GM21737 (cell line): ENCODE data around the gene WASF2.

Experiments
- ATAC-seq: cut with Tn5 transposase; IDR thresholded peaks from one replicate; pipeline ENCODE4 v1.9.1; 2021; ENCODE audit warnings: mild to moderate bottlenecking, moderate library complexity; ENCODE audit not compliant: unreplicated experiment

The WASF2 gene

DNA sequence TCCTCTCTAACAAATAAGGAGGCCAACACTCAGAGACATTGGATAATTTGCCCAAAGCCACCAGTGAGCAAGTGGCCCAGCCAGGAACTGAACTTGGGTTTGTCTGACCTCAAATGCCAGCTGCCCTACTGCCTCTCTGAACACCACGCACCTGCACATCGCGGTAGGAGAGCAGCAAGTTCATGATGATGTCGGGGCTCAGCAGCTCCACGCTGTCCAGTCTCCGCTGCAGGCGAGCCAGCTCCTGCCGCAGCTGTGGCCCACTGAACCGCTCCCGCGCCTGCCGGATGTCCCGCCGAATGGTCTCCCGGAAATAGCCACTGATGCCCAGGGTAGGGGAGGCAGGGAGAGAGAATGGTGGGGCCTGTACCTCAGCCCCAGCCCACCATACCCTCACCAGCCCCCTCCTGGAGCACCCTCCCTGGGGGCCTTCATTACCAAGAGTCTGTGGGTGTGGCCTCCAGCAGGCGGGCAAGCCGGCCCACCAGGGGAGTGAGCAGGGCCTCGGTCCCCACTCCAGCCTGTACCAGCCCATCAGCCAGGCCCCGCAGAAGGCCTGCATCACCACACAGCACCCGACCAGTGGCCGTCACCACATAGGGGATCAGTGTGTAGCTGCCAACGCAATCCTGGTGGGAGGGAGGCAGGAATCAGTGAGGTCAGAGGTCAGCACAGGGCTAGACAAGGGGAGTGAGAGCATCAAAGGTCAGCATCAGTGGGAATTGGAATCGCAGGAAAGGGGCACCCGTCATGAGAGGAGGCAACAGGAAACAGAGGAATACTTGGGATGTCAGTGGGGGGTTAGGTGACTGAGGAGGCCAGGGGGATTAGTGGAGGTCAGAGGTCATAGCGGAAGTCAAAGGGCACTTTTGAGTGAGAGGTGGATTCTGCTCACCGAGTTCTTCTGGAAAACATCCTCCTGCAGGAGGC lies 125.9 kb downstream of the WASF2 start:
- no peak for ATAC-seq

DNA sequence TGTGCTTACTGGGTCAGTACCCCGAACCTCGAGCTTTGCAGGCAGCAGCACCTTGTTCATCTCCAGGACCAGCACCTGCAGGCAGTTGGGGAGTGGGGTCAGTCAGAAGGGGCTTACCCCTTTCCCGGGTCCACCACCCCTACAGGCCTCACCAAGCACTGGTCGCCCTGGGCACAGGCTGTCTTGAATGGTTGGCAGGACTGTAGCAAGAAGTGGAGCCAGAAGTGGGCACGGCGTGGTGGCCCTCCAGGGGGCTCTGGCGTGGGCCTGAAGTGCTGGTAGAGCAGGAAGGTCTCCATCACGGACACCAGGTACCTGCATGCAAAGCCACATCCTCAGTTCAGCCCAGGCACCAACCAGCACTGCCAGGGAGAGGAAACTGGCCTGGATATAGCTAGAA lies 128.4 kb downstream of the WASF2 start:
- ATAC-seq, result no peak

DNA sequence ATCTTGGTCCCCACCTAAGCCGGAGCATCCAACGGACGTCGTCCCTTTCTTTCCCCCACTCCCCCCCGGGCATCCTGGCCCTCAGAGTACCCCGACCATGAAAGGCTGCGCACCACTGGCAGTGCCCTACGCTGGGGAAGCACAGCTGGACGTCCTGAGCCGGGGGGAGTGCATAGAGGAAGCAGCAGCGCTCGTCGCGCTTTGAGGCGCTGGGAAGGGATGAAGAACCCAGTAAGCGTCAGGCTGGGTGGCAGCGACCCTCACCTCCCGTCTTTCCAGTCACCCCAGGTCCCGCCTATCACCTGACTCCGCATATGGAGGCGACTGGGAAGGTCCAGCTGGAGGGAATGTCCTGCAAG lies 128.9 kb downstream of the WASF2 start:
- ATAC-seq, result no peak

DNA sequence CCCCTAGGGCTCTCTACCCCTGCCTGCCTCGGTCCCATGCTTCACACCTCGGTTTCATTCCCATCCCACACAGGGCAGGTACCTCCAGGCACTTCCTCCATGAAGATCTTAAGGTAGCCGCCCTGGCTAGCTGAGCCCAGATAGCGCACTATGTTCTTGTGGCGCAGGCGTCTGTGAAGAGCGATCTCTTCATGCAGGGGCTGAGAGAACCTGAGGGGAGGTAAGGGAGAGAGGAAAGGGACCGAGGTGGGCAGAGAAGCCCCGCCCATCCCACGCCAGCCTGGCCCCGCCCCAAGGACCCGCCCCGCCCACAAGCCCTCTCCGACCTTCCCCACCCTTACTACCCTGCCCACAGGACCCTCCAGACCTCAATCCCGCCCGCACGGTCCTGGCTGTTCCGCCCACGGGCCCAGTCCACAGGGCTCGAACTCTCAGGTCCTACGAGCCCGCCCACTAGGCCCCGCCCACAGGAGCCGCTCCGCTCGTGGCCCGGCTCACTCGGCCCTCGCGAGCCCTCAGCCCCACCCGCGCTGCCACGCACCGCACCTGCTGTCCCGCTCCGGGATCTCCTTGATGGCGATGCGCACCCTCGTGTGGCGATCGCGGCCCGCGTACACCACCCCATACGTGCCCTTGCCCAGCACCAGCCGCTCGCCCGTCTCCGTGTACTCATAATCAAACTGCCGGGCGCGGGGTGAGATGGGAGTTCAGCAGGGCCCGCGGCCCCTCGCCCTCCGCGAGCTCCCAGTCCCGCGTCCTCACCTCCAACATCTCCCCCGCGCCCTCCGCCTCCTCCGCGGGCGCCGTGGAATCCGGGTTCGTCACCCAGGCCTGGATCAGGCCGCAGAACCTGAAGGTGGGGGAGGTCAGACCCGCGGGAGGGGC lies 129.6 kb downstream of the WASF2 start:
- ATAC-seq, result no peak

DNA sequence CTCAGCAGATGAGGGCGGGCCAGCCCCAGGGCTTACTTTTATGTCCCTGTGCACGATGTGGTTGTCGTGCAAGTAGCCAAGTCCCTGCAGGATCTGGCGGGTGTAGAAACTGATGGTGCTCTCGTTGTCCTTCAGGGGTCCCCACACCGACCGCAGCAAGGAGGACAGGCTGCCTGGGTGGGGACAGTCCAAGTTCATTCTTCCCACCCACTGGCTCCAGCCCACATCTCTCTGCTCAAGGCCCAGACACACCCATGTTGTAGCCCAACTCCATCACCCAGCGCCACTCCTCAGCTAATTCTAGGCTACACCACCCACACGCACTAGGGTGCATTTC lies 130.2 kb downstream of the WASF2 start:
- no peak for ATAC-seq

DNA sequence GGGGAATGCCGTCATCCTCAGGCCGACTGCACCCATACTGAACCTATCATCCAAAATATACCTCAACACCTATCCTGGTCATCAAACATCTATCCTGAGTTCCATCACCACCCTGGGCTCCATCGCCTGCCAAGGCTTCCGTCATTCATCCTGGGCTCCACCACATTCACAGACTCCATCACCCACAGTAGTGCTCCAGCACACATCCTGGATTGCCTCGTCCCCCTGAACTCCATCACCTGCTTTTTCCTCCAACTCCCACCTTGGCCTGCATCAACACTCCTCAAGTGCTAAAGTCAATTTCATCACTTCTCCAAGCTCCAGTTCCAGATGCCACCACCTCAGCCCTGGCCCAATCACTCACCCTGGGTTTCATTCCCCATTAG lies 131.0 kb downstream of the WASF2 start:
- no peak for ATAC-seq

DNA sequence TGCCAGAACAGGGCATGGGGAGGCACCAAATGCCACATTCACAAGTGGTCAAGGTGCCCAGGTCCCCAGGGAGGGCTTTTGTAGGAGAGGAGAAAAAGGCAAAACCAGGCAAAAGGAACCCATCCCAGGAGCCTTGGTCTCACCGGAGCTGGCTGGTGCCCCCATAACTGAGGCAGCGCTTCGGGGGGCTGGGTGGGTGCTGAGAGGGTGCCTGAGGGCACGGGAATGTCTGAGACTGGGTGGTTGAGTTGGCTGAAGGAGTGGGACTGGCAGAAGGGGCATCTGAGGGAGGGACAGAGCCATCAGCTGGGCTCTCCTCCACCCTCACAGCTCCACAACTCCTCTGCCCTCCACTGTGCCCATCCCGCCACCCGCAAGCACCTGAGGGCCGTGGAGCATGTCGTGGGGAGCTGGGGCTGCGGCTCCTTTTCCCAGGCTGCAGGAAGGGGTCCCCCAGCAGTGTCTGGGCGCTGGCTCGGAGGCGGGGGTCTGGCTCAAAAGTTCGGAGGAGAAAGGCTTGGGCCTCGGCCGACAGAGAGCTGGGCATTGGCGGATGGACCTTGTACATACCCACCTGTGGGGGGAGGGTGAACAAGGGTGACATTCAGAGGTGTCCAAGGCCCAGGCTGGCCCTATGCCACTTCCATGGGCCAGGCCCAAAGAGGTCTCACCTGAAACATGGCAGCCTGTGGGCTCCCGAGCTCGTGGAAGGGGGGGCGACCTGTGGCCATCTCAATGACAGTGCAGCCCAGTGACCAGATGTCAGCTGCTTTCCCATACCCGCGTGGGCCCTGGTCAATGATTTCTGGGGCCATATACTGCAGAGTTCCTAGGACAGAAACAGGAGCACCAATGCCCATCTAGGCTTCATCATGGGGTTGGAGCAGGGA lies 131.7 kb downstream of the WASF2 start:
- no peak for ATAC-seq

DNA sequence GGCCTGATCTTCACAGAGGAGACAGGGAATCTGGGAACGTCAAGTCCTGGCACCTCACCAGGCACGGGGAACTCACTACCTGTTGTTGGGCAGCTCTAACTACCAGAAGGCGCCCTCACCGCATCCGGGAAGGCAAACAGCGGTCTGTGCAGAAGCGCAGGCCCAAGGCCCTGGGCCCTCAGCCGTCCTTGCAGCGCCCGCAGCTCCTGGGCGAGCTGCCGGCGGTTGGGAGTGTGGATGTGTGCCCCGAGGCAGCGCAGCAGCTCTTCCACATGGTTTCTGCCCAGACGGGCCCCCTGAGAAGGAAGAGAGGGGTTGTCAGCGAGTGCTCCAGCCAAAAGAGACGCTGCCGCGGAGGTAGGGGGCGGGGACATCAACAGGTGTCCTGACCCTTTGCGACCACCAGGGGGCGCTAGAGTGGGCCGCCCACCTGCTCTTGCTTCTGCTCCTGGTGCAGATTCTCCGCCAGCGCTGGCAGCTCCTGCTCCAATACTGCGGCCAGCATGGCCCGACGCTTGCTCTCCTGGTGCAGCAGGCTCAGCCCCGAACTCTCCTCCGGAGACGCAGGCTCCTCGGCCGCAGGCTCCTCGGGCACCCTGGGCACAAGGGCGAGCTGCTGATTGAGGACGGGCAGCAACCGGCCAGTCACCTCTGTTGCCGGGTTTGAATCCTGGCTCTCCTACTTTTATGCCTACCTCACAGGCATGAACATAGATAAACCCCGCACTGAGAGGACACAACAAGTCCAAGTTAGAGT lies 132.5 kb downstream of the WASF2 start:
- no peak for ATAC-seq

DNA sequence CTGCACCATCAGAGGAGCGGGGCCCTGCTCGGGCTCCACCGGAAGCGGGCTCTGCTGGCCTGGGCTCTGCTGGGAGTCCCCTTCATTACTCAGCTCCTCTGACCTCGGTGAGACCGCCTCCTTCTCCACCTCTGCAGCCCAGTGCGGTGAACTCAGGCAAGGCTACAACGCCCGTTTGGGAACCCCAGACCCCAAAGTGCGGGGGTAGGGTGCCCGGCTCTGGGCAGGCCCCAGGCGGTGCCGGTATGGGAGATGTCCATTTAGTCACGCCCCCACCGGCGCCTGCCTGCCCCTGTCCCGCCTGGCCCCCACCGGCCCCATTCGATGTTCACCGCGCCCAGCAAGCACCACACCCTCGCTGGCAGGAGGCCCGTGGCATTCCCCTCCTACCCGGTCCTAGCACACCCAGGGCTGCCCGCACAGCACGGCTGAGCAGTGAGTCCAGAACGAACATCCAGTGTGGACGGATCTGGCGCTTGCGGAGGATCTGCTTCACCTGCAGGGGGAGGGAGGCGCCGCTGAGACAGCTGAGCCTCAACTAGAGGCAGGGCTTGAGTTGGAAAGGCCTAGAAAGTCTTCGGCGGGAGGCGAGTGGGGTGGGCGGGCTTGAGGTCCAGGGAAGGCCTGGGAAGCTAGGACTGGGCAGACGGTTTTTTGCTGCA lies 133.2 kb downstream of the WASF2 start:
- ATAC-seq, result no peak

DNA sequence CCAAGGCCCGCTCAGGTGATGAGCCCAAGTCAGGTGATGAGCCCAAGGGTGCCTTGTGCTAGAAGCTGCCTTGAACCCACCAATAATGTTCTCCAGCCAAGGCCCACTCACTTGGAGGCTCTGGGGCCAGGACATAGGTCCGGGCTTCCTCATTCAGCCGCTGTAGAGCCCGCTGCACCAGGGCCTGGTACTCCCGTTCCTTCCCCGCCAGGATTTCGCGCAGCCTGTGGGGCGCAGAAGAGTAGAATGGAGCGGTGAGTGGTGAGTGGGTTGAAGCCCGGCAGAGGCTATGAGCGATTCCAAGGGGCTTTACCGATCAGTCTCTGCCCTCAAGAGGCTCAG lies 133.7 kb downstream of the WASF2 start:
- no peak for ATAC-seq

DNA sequence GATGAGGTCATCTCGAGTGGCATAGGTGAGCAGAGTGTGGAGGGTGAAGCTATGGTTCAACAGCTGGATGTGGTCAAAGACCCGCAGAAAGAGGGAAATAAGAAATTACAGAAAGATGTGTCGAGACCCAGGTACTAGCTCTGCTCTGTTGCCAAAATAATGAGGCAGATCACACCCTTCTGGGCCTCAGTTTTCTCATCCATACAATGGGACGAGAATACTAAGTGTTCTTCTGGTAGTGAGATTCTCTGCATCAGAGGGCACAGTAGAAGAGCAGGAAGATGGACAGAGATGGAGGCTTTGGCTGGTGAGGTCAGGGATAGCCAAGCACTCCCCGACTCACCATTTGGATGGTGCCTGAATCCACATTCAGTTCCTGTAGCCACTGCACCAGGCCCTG lies 134.3 kb downstream of the WASF2 start:
- ATAC-seq, result no peak
